H1 (cell line): ENCODE measurements around the gene LYPD6. TPM values are rescaled to one million over a fixed set of nuclear protein-coding genes. Genes with fewer than 3 reads are reported as not detected.

Experiments
- CTCF ChIA-PET: fragments of 300-600 bp; sonication (Branson Sonifier 250); formaldehyde crosslinking; loops from one replicate; lab custom pipeline; 2021; ENCODE audit not compliant: partially characterized antibody; lab: Charles Lee
- POLR2A ChIA-PET: fragments of 300-600 bp; sonication (Branson Sonifier 250); formaldehyde crosslinking; loops from one replicate; lab custom pipeline; 2021; ENCODE audit warnings: inconsistent platforms; ENCODE audit not compliant: partially characterized antibody; lab: Charles Lee
- DNase-seq, 2 experiments: peaks; one replicate each; pipeline versions ENCODE4 v3.0.0 to v3.0.0-alpha.2; 2010 to 2022; ENCODE audit warnings: low spot score in 2 of 2, low read depth in 1 of 2, mixed read lengths in 1 of 2
- FAIRE-seq: peaks from 2 replicates; lab custom pipeline; 2011; peaks lifted over from hg19 to GRCh38; lab: Jason Lieb, UNC
- H2AFZ ChIP-seq: 2 replicates; pipeline ENCODE4 v1.8.1; 2012; ENCODE audit warnings: low read length, inconsistent platforms
- H2AK5ac ChIP-seq: 2 replicates; pipeline ENCODE4 v1.6.1; 2013; ENCODE audit warnings: low read depth, low read length
- H2BK120ac ChIP-seq: replicated peaks from 2 replicates; pipeline ENCODE3; 2013; ENCODE audit warnings: low read depth, low read length, inconsistent platforms
- H2BK12ac ChIP-seq: 2 replicates; pipeline ENCODE4 v1.6.1; 2013; ENCODE audit warnings: low read depth, low read length
- H2BK15ac ChIP-seq: 2 replicates; pipeline ENCODE4 v1.6.1; 2013; ENCODE audit warnings: low read length
- H2BK20ac ChIP-seq: 2 replicates; pipeline ENCODE4 v1.6.1; 2013; ENCODE audit warnings: low read length
- H2BK5ac ChIP-seq: 2 replicates; pipeline ENCODE4 v1.6.1; 2013; ENCODE audit warnings: low read depth, low read length
- H3K14ac ChIP-seq: 2 replicates; pipeline ENCODE4 v1.6.1; 2013; ENCODE audit warnings: inconsistent platforms; ENCODE audit not compliant: insufficient read length
- H3K18ac ChIP-seq: 2 replicates; pipeline ENCODE4 v1.6.1; 2013; ENCODE audit warnings: low read length; ENCODE audit errors: extremely low read depth
- H3K23ac ChIP-seq: 2 replicates; pipeline ENCODE4 v1.6.1; 2013; ENCODE audit warnings: inconsistent platforms; ENCODE audit not compliant: insufficient read length
- H3K23me2 ChIP-seq: 2 replicates; pipeline ENCODE4 v1.6.1; 2013; ENCODE audit warnings: low read depth, low read length
- H3K27ac ChIP-seq: 2 replicates; pipeline ENCODE4 v1.6.1; 2011; ENCODE audit warnings: low read depth, low read length, inconsistent platforms
- H3K27me3 ChIP-seq, 4 experiments: replicated peaks in 1 of 4; 1 replicate in 1 of 4; 2 replicates in 3 of 4; pipeline versions ENCODE4 v1.6.1 to v1.8.1; 2011 to 2013; ENCODE audit warnings: low read length in 3 of 4, mild to moderate bottlenecking in 3 of 4, inconsistent platforms in 2 of 4, mixed read lengths in 2 of 4, moderate library complexity in 1 of 4; ENCODE audit not compliant: control insufficient read depth in 3 of 4, insufficient read depth in 3 of 4; ENCODE audit errors: extremely low read depth in 1 of 4
- H3K36me3 ChIP-seq, 4 experiments: 2 replicates each; pipeline versions ENCODE4 v1.6.1 to v1.8.1; 2011 to 2013; ENCODE audit warnings: mild to moderate bottlenecking in 4 of 4, low read length in 3 of 4, moderate library complexity in 2 of 4, control low read depth in 1 of 4, inconsistent platforms in 1 of 4; ENCODE audit not compliant: insufficient read depth in 4 of 4, control insufficient read depth in 2 of 4
- H3K4ac ChIP-seq: replicated peaks from 2 replicates; pipeline ENCODE3; 2013; ENCODE audit warnings: low read length, low read depth, mixed read lengths, inconsistent platforms; ENCODE audit not compliant: insufficient read length
- H3K4me1 ChIP-seq, 4 experiments: replicated peaks in 1 of 4; 1 replicate in 1 of 4; 2 replicates in 3 of 4; pipeline versions ENCODE4 v1.6.1 to v1.8.1; 2011 to 2013; ENCODE audit warnings: low read length in 3 of 4, inconsistent platforms in 2 of 4, mixed read lengths in 1 of 4; ENCODE audit not compliant: insufficient read depth in 4 of 4, control insufficient read depth in 3 of 4
- H3K4me2 ChIP-seq, 2 experiments: 2 replicates each; pipeline versions ENCODE4 v1.6.1 to v1.8.1; 2011 to 2013; ENCODE audit warnings: low read depth in 2 of 2, low read length in 2 of 2, control low read depth in 1 of 2, inconsistent platforms in 1 of 2, mild to moderate bottlenecking in 1 of 2; ENCODE audit not compliant: insufficient read depth in 1 of 2
- H3K4me3 ChIP-seq, 4 experiments: fragments of 200-600, 300-600 bp in 1 of 4; sonication (generic), shearing (Covaris generic), sonication (Bioruptor Twin) in 1 of 4; 2 replicates each; pipeline versions ENCODE4 v1.5.1 to v1.8.1; 2011 to 2016; ENCODE audit warnings: low read length in 4 of 4, low read depth in 3 of 4, control low read depth in 2 of 4, inconsistent platforms in 2 of 4, mild to moderate bottlenecking in 2 of 4, mixed read lengths in 1 of 4, moderate library complexity in 1 of 4; ENCODE audit not compliant: insufficient read depth in 2 of 4; ENCODE audit errors: extremely low read depth in 1 of 4
- H3K56ac ChIP-seq: replicated peaks from 2 replicates; pipeline ENCODE3; 2013; ENCODE audit warnings: low read depth, mild to moderate bottlenecking, mixed read lengths, low read length, inconsistent platforms; ENCODE audit not compliant: insufficient read length
- H3K79me1 ChIP-seq: 2 replicates; pipeline ENCODE4 v1.6.1; 2013; ENCODE audit warnings: low read depth, low read length, control low read depth
- H3K79me2 ChIP-seq, 2 experiments: 2 replicates each; pipeline versions ENCODE4 v1.6.1 to v1.8.1; 2012 to 2013; ENCODE audit warnings: low read length in 2 of 2, mild to moderate bottlenecking in 2 of 2, inconsistent platforms in 1 of 2; ENCODE audit not compliant: insufficient read depth in 2 of 2, control insufficient read depth in 1 of 2
- H3K9ac ChIP-seq, 4 experiments: replicated peaks in 1 of 4; 1 replicate in 1 of 4; 2 replicates in 3 of 4; pipeline versions ENCODE4 v1.6.1 to v1.8.1; 2011 to 2013; ENCODE audit warnings: low read depth in 3 of 4, low read length in 3 of 4, control low read depth in 2 of 4, mild to moderate bottlenecking in 2 of 4, moderate library complexity in 2 of 4, inconsistent platforms in 1 of 4; ENCODE audit errors: extremely low read depth in 1 of 4
- H3K9me3 ChIP-seq, 2 experiments: 2 replicates each; pipeline versions ENCODE4 v1.6.1 to v1.8.1; 2012 to 2013; ENCODE audit warnings: mild to moderate bottlenecking in 2 of 2, moderate library complexity in 2 of 2, control low read depth in 1 of 2, inconsistent platforms in 1 of 2, low read depth in 1 of 2, low read length in 1 of 2, mixed read lengths in 1 of 2; ENCODE audit not compliant: insufficient read depth in 2 of 2
- H4K20me1 ChIP-seq, 2 experiments: replicated peaks in 1 of 2; 2 replicates each; pipeline versions ENCODE3 to v1.8.1; 2011 to 2013; ENCODE audit warnings: inconsistent platforms in 2 of 2, low read length in 2 of 2, mild to moderate bottlenecking in 1 of 2; ENCODE audit not compliant: insufficient read depth in 2 of 2, control insufficient read depth in 1 of 2
- H4K5ac ChIP-seq: 2 replicates; pipeline ENCODE4 v1.6.1; 2013; ENCODE audit warnings: low read length, low read depth, mixed read lengths, inconsistent platforms; ENCODE audit not compliant: insufficient read length
- H4K8ac ChIP-seq: 2 replicates; pipeline ENCODE4 v1.8.0; 2013; ENCODE audit warnings: mild to moderate bottlenecking, moderate library complexity, low read length, inconsistent platforms; ENCODE audit not compliant: insufficient read depth; ENCODE audit errors: extremely low read depth
- H4K91ac ChIP-seq: replicated peaks from 2 replicates; pipeline ENCODE3; 2013; ENCODE audit warnings: low read length, mixed read lengths, inconsistent platforms; ENCODE audit not compliant: insufficient read length
- polyA plus RNA-seq, 7 experiments: library from polyadenylated mRNA; depleted of rRNA in 3 of 7; stranded (reverse) in 5 of 7; unstranded in 2 of 7; fragments of >200 nt in 5 of 7; fragments of 200-250 nt in 2 of 7; gene quantifications; 1 replicate in 5 of 7; 2 replicates in 1 of 7; 4 replicates in 1 of 7; pipeline versions ENCODE4 v1.2.1 to v1.2.3, GENCODE V29; 2011 to 2013; ENCODE audit warnings: missing spikeins in 2 of 7, mixed read lengths in 2 of 7
- total RNA-seq: library from RNA; stranded (reverse); fragmentation: NEBNext Ultra II Directional; extraction: Animal tissue kit (Norgen Biotek cat#: 25700); gene quantifications from 2 replicates; pipeline ENCODE4 v1.2.1, GENCODE V29; 2021

The LYPD6 gene
- total and polyA plus RNA-seq, 2 of the 8 experiments (the other 6 are each of a cell fraction or from before 2014, with no cell fraction given), result 5.6 to 8.9 TPM

- Histone ChIP-seq H4K91ac (peak overlapping the region; percentile 22), H3K9me3 (no peaks in the 10 kb centered on the region), H3K23me2 (no peaks in the 10 kb centered on the region), H3K4me2 (peak overlapping the region; percentile 26 to 50; a peak in 3 of 4 replicates), H3K4me1 (peaks cover 6 to 20% (median 16%) of the 10 kb centered on the region in 4 experiments; a peak in 6 of 7 replicates), H2BK120ac (peak overlapping the region; percentile 57), H3K79me1 (no peaks in the 10 kb centered on the region), H4K20me1 (no peaks in the 10 kb centered on the region), H2BK12ac (peak overlapping the region; percentile 89), H3K4me3 (peak overlapping the region in 1 of 4 experiments; percentile 15; a peak in 1 of 8 replicates), H2AFZ (no peak overlapping the region), H3K23ac (no peak overlapping the region), H4K8ac (no peak overlapping the region), H2BK5ac (peak overlapping the region; percentile 73; the same call in 1 of the 2 replicates), H3K18ac (peak overlapping the region; percentile 55), H2BK20ac (no peak overlapping the region), H3K79me2 (no peaks in the 10 kb centered on the region), H3K56ac (no peak overlapping the region), H3K27me3 (no peaks in the 10 kb centered on the region), H3K9ac (no peak overlapping the region), H3K14ac (no peak overlapping the region), H3K27ac (peak overlapping the region; percentile 27; the same call in 1 of the 2 replicates), H3K36me3 (no peaks in the 10 kb centered on the region), H2AK5ac (no peak overlapping the region), H3K4ac (peak overlapping the region; percentile 63), H2BK15ac (no peak overlapping the region), H4K5ac (peak overlapping the region; percentile 77)
- DNase-seq (no peak), FAIRE-seq (peak; percentile 74)
- ChIA-PET CTCF (interaction anchor here (0.6 to 1.7 kb wide), 4 partner anchors 11 to 1885 kb away, joined by 3 to 8 read pairs (median 4); no protein-coding TSS in a partner anchor), POLR2A (interaction anchor here (0.7 to 1.2 kb wide), 3 partner anchors 16 to 94 kb away, joined by 3 to 4 read pairs (median 3); partner anchors contain the start of gene LYPD6)
These were observed 38.5 kb upstream of the LYPD6 start for GRCh38 chr2:149291881-149292280.
